Eye (tissue), 1 donor: Measurements from ENCODE around the gene SIGLEC5.

Experiments used
- DNase-seq: peaks from one replicate; pipeline ENCODE4 v3.0.0-alpha.2; 2015

SIGLEC5 gene

DNA sequence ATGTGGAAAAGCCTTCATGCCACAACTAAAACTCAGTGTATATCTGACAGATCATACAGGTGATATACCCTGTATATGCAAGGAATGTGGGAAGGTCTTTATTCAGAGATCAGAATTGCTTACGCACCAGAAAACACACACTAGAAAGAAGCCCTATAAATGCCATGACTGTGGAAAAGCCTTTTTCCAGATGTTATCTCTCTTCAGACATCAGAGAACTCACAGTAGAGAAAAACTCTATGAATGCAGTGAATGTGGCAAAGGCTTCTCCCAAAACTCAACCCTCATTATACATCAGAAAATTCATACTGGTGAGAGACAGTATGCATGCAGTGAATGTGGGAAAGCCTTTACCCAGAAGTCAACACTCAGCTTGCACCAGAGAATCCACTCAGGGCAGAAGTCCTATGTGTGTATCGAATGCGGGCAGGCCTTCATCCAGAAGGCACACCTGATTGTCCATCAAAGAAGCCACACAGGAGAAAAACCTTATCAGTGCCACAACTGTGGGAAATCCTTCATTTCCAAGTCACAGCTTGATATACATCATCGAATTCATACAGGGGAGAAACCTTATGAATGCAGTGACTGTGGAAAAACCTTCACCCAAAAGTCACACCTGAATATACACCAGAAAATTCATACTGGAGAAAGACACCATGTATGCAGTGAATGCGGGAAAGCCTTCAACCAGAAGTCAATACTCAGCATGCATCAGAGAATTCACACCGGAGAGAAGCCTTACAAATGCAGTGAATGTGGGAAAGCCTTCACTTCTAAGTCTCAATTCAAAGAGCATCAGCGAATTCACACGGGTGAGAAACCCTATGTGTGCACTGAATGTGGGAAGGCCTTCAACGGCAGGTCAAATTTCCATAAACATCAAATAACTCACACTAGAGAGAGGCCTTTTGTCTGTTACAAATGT lies 42.7 kb downstream of the SIGLEC5 start:
- DNase-seq, result no peak

DNA sequence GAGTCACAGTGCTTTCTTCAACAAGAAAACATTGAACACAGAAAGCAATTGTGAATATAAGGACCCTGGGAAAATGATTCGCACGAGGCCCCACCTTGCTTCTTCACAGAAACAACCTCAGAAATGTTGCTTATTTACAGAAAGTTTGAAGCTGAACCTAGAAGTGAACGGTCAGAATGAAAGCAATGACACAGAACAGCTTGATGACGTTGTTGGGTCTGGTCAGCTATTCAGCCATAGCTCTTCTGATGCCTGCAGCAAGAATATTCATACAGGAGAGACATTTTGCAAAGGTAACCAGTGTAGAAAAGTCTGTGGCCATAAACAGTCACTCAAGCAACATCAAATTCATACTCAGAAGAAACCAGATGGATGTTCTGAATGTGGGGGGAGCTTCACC lies 43.4 kb downstream of the SIGLEC5 start:
- no peak for DNase-seq

DNA sequence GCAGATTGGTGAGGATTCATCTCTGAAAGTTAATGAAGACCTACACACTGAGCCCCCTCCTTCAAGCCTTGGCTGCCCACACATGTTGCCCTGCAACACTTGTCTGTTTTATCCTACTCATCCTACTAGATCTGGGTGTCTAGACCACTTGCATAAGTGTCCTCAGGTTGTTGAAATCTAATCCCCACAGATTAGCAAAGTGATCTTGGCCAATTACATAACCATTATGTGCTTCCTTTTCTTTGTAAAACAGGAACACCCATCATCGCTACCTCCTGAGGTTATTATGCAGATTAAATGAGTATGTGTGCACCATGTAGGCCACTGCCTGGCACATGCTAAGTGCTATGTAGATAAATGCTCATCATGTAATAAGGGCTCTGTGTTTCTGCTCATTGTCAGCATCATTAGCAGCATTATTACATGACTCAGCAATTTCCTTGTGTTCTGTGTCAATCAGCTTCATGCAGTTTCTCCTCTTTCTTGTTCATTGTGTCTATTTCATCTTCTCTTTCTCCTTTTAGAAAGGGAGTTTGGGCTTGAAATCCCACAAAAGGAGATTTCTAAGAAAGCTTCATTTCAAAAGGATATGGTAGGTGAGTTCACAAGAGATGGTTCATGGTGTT lies 44.0 kb downstream of the SIGLEC5 start:
- no peak for DNase-seq

DNA sequence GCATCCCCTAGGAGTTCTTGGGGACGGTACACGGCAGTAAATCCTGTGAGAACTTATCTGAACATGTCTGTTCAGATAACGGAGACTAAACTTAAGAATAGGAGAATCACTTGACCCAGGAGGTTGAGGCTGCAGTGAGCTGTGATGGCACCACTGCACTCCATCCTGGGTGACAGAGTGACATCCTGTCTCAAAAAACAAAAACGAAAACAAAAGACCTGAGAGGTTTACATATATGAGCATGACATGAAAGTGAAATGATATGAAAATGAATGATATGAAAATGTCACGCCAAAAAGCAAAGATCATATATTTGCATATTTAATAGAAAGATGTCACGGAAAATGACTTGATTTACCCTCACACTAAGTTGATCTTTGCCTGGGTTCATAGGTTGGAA lies 53.4 kb downstream of the SIGLEC5 start:
- DNase-seq, result no peak

DNA sequence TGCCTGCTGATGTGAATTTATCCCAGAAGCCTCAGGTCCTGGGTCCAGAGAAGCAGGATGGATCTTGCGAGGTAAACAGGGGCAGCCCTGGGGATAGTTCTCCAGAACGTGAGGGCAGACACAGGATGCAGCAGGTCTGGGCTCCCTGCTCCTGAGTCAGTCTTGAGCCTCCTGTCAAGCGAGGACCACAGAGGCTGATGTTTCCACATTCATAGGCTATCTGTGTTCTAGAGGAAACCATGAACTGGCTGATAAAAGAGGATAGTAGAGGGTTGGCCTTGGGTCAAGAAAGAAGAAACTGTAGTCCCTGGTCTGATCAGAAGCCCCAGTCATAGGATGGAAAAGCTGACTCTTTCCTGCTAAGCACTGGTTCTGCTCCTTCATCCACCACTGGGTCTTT lies 56.9 kb downstream of the SIGLEC5 start:
- DNase-seq, result no peak

DNA sequence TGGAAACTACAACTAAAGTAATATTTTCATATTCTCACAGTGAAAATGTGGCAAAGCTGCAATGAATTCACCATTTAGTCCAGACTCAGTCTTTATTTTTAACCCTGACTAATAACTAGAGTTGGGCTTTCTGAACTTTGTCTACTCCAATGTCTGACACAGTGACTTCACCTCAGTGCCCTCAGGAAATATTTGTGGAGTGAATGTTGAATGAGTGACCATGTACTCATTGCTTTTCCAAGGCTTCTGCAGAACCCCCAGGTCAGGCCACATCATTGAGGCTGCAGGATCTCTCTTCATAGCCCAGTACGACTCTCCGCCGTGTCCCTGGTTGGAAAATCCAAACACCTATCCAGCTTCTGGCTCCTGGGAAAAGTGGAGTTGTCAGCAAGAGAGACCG lies 57.3 kb downstream of the SIGLEC5 start:
- no peak for DNase-seq

DNA sequence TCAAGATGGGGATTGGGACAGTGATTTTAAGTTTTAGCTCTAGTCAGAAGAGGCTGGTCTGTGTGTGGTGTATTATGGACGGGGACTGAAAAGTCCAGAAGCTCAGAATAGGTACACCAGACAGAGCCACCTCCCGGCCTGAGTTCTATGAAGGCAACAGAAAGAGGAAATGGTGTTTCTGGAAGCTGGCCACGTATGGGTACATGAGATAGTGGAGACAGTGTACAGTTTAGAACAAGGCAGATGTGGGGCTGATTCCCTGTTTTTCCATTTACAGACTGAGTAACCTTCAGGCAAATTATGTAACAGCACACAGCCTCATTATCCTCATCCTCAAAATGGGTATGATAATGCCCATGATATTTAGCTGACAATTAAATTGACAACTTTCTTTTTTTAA lies 57.8 kb downstream of the SIGLEC5 start:
- no peak for DNase-seq

DNA sequence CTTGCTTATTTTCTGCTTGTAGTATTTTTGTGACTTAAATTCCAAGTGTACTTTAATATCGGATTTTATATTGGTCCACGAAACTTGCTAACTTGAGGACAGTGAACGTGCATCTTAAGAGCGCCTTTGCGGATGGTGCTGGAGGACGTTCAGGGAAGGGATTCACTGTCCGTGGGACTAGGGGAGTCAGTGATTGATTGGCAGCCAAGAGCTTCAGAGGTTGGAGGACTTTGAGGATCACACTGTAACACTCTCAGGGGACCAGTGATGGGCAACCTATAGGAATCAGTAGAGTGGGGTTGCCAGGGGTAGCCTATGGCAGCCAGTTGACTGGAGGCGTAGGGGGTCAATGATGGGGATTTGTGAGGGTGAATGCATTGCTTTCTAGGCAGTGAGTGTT lies 58.6 kb downstream of the SIGLEC5 start:
- no peak for DNase-seq

DNA sequence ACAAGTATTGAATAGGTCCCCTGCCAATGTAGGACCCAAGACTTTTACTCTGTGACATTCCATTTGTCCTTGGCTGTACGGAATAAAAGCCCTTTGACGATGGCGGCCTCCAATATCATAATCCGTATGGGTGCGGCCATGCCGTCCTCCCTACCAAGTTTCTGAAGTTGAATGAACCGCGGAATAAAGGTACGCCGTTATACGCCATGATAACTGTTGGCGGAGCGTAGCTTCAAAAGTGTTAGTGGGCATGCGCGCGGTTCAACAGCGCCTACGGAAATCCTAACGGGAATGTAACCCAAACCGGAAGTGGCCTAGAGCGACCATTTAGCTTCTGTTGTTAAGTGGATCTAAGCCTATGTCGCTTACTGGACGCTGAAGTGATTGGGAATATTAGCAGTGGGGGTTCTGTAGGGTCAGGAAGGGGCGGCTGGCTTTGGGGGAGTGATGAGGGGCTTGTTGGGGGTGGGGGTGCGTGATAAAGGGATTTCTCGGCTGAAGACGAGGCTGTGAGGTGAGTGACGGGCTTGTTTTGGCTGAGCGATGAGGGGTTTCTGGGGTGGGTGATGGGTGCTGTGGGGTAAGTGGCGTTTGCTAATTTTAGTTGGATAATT lies 59.1 kb downstream of the SIGLEC5 start, which contains the start of gene ZNF175:
ZNF175 (plus strand) TSS at position 322 of the 614 bp plus-strand sequence. CDS start 2,047 bp downstream, outside the sequence.
- DNase-seq, result peak; percentile 99

DNA sequence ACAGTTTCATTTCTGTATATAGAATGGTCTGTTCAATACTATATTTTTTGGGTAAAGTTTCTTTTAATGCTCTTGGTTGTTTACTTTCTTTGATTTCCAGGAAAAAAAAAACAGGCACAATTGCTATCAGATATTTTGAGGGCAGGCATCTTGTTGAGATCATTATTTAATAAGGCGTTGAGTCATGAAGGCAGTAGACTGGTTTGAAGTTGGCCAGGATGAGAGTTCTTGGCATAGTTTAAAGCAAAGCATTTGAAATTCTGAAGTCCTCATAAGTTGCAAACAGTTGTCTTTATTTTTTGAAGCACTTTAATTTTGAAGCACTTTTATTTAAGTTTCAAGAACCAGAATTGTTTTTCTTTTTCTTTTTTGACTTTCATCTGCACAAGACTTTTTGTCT lies 61.7 kb downstream of the SIGLEC5 start:
- no peak for DNase-seq

DNA sequence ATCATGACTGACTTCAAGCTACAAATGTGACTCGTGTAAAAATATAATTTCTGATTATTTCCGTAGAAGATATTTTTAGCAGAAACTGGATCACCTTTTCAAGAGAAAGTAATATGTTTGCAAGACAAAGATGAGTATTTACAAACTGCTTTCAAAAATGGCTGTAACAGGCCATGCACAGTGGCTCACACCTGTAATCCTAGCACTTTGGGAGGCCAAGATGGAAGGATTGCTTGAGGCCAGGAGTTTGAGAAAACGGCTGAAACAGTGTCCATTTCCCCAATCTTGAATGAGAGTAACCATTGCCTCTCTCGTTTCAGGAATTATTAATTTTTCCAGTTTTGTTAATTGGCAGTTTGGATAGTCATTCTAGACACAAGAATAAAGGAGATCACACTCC lies 62.6 kb downstream of the SIGLEC5 start:
- no peak for DNase-seq

DNA sequence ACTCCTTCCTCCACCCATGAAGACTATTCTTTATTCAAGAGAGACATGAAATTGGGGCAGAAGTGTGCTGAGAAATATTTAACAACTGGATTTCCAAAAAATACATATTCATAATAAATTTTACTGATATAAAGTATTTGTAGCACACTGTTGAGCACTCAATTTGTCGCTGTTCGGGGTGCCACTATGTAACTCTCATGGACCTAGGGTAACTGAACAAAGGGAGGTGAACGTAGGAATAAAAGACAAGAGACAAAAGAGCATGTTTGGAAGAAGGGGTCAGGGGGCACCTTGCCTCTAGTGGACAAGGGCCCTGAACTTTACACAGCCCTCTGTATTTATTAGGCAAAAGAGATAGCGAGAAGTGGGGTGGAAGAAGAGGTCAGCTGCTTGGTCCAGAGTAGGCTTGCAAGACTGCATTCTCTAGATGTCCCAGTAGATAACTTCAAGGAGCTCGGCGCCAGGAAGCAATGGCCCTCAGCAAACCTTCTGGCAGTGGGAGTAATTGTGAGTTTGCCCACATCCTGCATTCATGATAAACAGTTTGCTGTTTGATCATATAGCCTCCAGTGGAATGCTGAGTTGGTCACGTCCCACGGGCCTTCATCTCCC lies 63.6 kb downstream of the SIGLEC5 start:
- DNase-seq, result no peak

DNA sequence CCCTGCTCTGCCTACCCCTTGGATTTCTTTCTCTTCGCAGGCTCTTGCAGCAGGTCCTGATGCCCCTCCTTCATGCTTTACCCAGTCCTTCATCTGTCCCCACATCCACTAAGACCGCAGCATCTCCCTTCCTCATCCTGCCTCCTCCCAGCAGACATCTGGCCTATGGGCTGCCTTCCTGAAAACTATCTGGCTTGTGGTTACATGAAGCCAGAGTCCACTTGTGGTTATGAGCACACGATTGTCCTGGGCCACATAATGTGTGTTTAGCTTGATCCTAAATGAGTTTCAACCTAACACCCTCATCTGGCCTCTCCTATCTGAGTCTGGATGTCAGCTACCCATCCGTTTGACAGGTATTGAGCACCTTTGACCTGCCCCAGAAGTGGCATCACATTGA lies 64.6 kb downstream of the SIGLEC5 start:
- DNase-seq, result no peak

DNA sequence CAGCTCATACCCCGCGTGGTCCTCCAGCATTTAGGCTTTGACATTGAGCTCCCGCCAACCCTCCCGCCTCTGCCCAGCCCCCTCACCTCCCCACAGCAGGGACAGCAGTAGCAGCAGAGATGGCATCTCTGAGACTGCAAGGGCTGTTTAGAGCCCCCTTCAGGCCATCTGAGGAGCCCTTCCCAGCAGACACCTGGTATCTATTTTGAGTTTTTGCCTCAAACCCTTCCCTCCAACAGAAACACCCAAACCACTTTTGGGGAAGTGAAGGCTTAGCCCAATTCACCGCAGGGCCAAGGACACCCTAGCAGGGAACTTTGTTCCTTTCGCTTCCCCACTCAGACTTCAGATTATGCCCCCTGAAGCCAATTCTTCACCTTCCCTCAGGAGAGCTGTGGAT lies 65.4 kb downstream of the SIGLEC5 start:
- no peak for DNase-seq
